RPMI8226 (cell line): ENCODE results near the gene LENG8.
"Not testable (repeated sequence)": the region's sequence is repeated elsewhere in the genome, so short reads cannot be mapped to it uniquely, and the experiment has no call there.

ENCODE experiments used
- DNase-seq: peaks from one replicate; pipeline ENCODE4 v3.0.0-alpha.2; 2015

Gene LENG8

GRCh38 chr19:54446349-54446748 lies 2.6 kb upstream of the LENG8 start:
- not testable (repeated sequence) for DNase-seq

GRCh38 chr19:54448040-54448773 lies 792 bp upstream of the LENG8 start:
- peak; percentile 42 for DNase-seq

GRCh38 chr19:54449701-54450069 lies 686 bp downstream of the LENG8 start:
- DNase-seq, result no peak

GRCh38 chr19:54451331-54451871 lies 2.4 kb downstream of the LENG8 start:
- no peak for DNase-seq

GRCh38 chr19:54451997-54452396 lies 3.0 kb downstream of the LENG8 start:
- no peak for DNase-seq

- DNase-seq, result no peak
Measured at GRCh38 chr19:54452626-54453025, 3.6 kb downstream of the LENG8 start.

- no peak for DNase-seq
Measured at GRCh38 chr19:54453921-54454780, 5.2 kb downstream of the LENG8 start.

- DNase-seq, result no peak
Measured at GRCh38 chr19:54454781-54455675, 6.0 kb downstream of the LENG8 start.

GRCh38 chr19:54455786-54456422 lies 6.9 kb downstream of the LENG8 start:
- DNase-seq, result no peak

- DNase-seq, result no peak
Measured at GRCh38 chr19:54456423-54457373, 7.7 kb downstream of the LENG8 start.

GRCh38 chr19:54457773-54458647 lies 9.0 kb downstream of the LENG8 start:
- DNase-seq, result no peak

- no peak for DNase-seq
Measured at GRCh38 chr19:54458648-54459281, 9.8 kb downstream of the LENG8 start.

GRCh38 chr19:54459282-54460229 lies 10.6 kb downstream of the LENG8 start:
- no peak for DNase-seq

GRCh38 chr19:54460230-54461005 lies 11.4 kb downstream of the LENG8 start:
- DNase-seq, result no peak

- DNase-seq, result no peak
Measured at GRCh38 chr19:54461210-54461609, 12.2 kb downstream of the LENG8 start.

GRCh38 chr19:54461613-54462012 lies 12.6 kb downstream of the LENG8 start:
- no peak for DNase-seq

- peak; percentile 51 for DNase-seq
Measured at GRCh38 chr19:54462047-54462654, 13.2 kb downstream of the LENG8 start.
